Measurements from ENCODE around the gene ORM2.

DNA sequence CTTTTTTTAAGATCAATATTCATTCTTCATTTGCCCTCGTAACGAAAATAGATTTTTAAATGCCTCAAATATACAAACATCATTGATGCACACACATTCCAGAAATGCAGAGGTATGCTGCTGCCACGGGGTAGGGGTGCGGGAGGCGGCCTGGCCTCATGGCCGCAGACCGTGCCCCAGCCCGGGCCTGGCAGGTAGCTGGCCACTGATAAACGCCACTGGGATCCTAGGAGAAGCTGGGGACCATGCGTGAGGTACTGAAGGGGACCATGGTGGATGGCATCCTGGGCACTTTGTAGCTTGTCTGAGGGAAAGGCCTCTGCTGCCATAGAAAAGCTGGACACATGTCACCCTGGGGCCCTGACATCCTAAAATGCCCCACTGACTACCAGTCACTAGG is 6.5 kb downstream of the ORM2 start:
- no peak for TF ChIP-seq SIN3A (IDR thresholded peaks at IDR 0.05; ENCODE audit: borderline replicate concordance, insufficient read depth, low read length)
- TF ChIP-seq TAF1 (IDR thresholded peaks at IDR 0.05; ENCODE audit: borderline replicate concordance, insufficient read depth, low read length) = no peak
- TF ChIP-seq POLR2AphosphoS5 (IDR thresholded peaks at IDR 0.05; ENCODE audit: low read depth, low read length) = no peak
- TF ChIP-seq, protein P1, sequence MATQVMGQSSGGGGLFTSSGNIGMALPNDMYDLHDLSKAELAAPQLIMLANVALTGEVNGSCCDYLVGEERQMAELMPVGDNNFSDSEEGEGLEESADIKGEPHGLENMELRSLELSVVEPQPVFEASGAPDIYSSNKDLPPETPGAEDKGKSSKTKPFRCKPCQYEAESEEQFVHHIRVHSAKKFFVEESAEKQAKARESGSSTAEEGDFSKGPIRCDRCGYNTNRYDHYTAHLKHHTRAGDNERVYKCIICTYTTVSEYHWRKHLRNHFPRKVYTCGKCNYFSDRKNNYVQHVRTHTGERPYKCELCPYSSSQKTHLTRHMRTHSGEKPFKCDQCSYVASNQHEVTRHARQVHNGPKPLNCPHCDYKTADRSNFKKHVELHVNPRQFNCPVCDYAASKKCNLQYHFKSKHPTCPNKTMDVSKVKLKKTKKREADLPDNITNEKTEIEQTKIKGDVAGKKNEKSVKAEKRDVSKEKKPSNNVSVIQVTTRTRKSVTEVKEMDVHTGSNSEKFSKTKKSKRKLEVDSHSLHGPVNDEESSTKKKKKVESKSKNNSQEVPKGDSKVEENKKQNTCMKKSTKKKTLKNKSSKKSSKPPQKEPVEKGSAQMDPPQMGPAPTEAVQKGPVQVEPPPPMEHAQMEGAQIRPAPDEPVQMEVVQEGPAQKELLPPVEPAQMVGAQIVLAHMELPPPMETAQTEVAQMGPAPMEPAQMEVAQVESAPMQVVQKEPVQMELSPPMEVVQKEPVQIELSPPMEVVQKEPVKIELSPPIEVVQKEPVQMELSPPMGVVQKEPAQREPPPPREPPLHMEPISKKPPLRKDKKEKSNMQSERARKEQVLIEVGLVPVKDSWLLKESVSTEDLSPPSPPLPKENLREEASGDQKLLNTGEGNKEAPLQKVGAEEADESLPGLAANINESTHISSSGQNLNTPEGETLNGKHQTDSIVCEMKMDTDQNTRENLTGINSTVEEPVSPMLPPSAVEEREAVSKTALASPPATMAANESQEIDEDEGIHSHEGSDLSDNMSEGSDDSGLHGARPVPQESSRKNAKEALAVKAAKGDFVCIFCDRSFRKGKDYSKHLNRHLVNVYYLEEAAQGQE (IDR thresholded peaks at IDR 0.05; ENCODE audit: insufficient read depth in 1 of 2, low read depth in 2 of 2, low read length in 2 of 2) = no peak

Measured in PFSK-1 (cell line).